CD8-positive, alpha-beta memory T cell (primary cell): Measurements from ENCODE around the gene SPANXN2. TPM values are rescaled to one million over a fixed set of nuclear protein-coding genes. Genes with fewer than 3 reads are reported as not detected.

Source experiments
- polyA plus RNA-seq: library from polyadenylated mRNA; unstranded; fragments of 300-500 nt; fragmentation: Illumina TruSeq; gene quantifications from one replicate; pipeline ENCODE4 v1.2.3, GENCODE V29; 2021
- total RNA-seq, 2 experiments: library from RNA; stranded (reverse); gene quantifications; one replicate each; pipeline ENCODE4 v1.2.3, GENCODE V29; 2021

Gene SPANXN2
- total and polyA plus RNA-seq, 3 experiments from 2014 or later: not detected

Other genes starting within 250 kb of the SPANXN2 start
- gene SPANXN3, start 203.3 kb downstream of the SPANXN2 start, total RNA-seq: not detected
- not detected for gene SPANXN3, start 203.3 kb downstream of the SPANXN2 start, polyA plus RNA-seq
- gene SLITRK4, start 84.7 kb downstream of the SPANXN2 start, total RNA-seq: not detected
- not detected for gene SLITRK4, start 84.7 kb downstream of the SPANXN2 start, polyA plus RNA-seq
- gene UBE2NL, start 163.3 kb upstream of the SPANXN2 start, total RNA-seq: not detected
- gene UBE2NL, start 163.3 kb upstream of the SPANXN2 start, polyA plus RNA-seq: not detected